IgD-negative memory B cell (primary cell): Measurements from ENCODE around the gene CASZ1. TPM values are rescaled to one million over a fixed set of nuclear protein-coding genes. Genes with fewer than 3 reads are reported as not detected.
A peak's percentile ranks its signal among the peaks of the same experiment; 100 is the strongest.

Experiments
- H3K27ac Mint-ChIP-seq, 3 donors: one replicate each; pipeline ENCODE4 v1.8.0; 2020 to 2022; ENCODE audit warnings: mild to moderate bottlenecking in 3 of 3, mixed read lengths in 3 of 3, moderate library complexity in 1 of 3
- H3K27me3 Mint-ChIP-seq: one replicate; pipeline ENCODE4 v1.8.0; 2021; ENCODE audit warnings: mixed read lengths
- H3K36me3 Mint-ChIP-seq: one replicate; pipeline ENCODE4 v1.8.0; 2020; ENCODE audit warnings: mild to moderate bottlenecking, mixed read lengths
- H3K4me1 Mint-ChIP-seq, 3 donors: one replicate each; pipeline ENCODE4 v1.8.0; 2020 to 2022; ENCODE audit warnings: mixed read lengths in 3 of 3, mild to moderate bottlenecking in 1 of 3
- H3K4me3 Mint-ChIP-seq, 4 donors: one replicate each; pipeline ENCODE4 v1.8.0; 2020 to 2022; ENCODE audit warnings: mild to moderate bottlenecking in 4 of 4, mixed read lengths in 4 of 4, moderate library complexity in 3 of 4
- H3K9me3 Mint-ChIP-seq, 3 donors: one replicate each; pipeline ENCODE4 v1.8.0; 2020 to 2021; ENCODE audit warnings: mixed read lengths in 3 of 3, mild to moderate bottlenecking in 1 of 3
- polyA plus RNA-seq: library from polyadenylated mRNA; unstranded; fragments of 300-500 nt; fragmentation: Illumina TruSeq; gene quantifications from one replicate; pipeline ENCODE4 v1.2.3, GENCODE V29; 2021

CASZ1 gene
- polyA plus RNA-seq, 1 donor from 2014 or later, result 5.6 TPM

DNA sequence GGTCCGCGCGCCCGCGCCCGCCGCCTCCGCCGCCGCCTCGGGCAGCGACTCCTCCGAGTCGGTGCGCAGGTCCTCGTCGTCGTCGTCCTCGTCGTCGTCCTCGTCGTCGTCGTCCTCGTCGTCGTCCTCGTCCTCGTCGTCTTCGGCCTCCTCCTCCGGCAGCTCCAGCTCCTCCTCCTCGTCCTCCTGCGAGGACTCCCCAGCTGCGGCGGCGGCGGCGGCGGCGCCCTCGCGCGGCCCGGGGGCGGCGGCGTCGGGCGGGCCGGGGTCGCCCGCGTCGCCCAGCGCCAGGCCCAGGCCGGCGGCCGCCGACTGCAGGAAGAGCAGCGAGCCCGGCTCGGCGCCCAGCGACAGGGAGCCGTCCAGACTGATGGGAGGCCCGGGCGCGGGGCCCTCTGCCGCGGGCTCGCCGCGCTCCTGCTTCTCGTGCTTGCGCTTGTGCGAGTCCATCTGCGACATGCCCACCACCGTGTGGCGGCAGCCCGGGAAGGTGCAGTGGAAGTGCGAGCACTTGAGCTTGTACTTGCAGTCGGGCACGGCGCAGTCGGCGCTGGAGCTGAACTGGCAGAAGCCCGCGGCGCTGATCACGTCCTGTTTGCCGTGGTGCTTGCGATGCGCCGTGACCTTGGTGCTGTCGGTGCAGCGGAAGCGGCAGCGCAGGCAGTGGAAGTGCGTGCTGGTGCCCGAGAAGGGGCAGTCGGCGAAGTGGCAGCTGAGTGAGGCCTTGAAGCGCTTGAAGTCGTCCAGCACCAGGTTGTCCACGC, 157.3 kb downstream of the CASZ1 start:
- Mint-ChIP-seq H3K27ac (no peak overlapping the region), H3K9me3 (no peaks in the 10 kb centered on the region), H3K36me3 (no peaks in the 10 kb centered on the region), H3K27me3 (no peaks in the 10 kb centered on the region), H3K4me3 (no peak overlapping the region), H3K4me1 (no peaks in the 10 kb centered on the region)

DNA sequence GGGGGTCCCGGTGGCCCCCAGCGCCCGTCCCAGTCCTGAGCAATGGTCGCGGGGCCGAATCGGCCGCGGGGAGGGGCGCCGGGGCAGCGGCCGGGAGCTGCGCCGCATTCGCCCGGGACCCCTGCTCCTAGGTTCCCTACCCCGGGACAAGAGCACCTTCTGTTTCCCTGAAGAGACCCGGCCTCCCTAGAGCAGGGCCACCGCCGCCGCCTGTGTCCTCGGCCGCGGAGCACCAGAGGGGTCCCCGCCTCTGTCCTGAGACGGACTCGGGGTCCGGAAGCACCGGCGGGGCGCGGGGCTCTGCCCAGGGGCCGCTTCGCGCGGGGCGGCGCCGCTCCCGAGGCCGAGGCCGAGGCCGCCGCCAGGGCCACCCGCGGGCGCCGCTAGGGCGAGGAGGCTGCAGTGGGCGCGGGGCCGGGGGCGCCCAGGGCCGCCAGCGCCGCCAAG, 157.9 kb downstream of the CASZ1 start:
- no peak overlapping the region for H3K27ac Mint-ChIP-seq
- no peaks in the 10 kb centered on the region for H3K27me3 Mint-ChIP-seq
- no peaks in the 10 kb centered on the region for H3K9me3 Mint-ChIP-seq
- no peaks in the 10 kb centered on the region for H3K36me3 Mint-ChIP-seq
- H3K4me1 Mint-ChIP-seq, result no peaks in the 10 kb centered on the region
- H3K4me3 Mint-ChIP-seq, result no peak overlapping the region

DNA sequence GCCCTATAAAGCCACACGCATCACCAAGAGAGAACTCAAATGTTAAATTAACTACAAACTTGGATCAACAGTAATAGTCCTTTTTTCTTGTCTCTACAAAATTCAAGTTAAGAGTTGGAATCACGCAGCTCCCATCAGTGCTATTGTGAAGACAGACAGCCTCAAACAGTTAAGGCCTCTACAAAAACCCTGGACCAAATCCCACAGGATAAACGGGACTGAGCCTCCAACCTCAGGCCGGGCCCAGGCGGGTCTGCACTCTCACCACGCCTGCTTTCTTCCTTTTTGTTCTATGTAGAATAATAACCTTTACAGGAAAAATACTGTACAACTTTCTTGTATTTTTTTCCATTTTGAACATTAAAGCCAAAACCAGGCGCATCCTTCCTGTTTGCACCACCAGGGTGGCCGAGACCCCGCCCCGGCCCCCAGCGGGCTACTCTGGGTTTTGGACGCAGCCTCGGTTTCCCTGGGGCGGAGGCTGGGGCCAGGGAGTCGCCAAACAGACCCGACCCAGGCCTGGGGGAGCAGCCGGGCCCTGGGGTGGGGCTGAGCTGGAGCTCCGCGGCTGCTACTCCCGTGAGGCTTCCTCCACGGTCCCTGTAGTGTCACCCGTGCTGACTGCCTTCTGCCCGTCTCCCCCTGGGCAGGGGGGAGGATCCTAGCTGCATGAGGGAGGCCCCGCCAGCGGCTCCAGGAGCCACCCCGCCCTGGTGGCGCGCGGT, 158.4 kb downstream of the CASZ1 start:
- Mint-ChIP-seq H3K27me3 (no peaks in the 10 kb centered on the region), H3K27ac (no peak overlapping the region), H3K4me3 (peak overlapping the region in 1 of 4 donors; percentile 5), H3K4me1 (no peaks in the 10 kb centered on the region), H3K36me3 (no peaks in the 10 kb centered on the region), H3K9me3 (no peaks in the 10 kb centered on the region)

DNA sequence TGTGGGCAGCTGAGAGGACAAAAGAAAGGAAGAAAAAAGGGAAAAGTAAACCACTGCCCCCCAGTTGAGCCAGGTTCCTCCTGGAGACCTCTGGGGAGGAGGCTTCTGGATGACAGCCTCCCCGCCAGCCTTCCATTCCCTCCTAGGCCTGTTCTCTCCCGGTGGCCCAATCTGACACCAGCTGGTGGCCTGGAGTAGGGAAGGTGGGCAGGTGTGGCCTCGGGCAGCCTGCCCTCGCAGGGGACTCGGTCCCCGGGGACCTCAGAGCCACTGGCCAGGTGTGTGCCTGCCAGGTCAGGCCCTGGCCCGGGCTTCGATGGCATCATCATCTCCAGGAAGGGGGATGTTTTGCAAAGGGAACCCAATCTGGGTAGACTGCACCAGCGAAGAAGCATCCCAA, 159.0 kb downstream of the CASZ1 start:
- Mint-ChIP-seq H3K27ac (no peak overlapping the region), H3K36me3 (no peaks in the 10 kb centered on the region), H3K4me1 (no peaks in the 10 kb centered on the region), H3K4me3 (peak overlapping the region in 1 of 4 donors; percentile 5), H3K27me3 (no peaks in the 10 kb centered on the region), H3K9me3 (no peaks in the 10 kb centered on the region)

DNA sequence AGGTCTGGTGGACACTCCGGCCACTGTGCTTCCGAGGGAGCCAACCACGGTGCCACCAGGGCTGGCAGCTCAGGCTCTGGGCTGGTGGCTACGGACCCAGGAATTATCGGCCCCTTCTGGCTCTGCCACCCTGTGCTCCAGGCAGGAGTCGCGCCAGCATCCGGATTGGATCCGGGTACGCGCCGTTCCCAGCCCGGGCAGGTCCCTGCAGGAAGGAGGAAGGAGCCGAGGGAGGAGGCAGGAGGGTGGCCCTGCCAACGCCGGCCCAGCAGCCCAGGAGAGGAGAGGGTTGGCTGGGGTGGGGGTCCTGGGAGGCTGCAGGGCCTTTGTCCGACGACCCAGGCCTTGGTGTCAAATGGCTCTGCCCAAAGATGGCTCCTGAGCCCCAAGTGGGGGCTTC, 160.5 kb downstream of the CASZ1 start:
- Mint-ChIP-seq H3K4me3 (no peak overlapping the region), H3K27ac (peak overlapping the region in 1 of 3 donors; percentile 7), H3K4me1 (no peaks in the 10 kb centered on the region), H3K27me3 (no peaks in the 10 kb centered on the region), H3K9me3 (no peaks in the 10 kb centered on the region), H3K36me3 (no peaks in the 10 kb centered on the region)

DNA sequence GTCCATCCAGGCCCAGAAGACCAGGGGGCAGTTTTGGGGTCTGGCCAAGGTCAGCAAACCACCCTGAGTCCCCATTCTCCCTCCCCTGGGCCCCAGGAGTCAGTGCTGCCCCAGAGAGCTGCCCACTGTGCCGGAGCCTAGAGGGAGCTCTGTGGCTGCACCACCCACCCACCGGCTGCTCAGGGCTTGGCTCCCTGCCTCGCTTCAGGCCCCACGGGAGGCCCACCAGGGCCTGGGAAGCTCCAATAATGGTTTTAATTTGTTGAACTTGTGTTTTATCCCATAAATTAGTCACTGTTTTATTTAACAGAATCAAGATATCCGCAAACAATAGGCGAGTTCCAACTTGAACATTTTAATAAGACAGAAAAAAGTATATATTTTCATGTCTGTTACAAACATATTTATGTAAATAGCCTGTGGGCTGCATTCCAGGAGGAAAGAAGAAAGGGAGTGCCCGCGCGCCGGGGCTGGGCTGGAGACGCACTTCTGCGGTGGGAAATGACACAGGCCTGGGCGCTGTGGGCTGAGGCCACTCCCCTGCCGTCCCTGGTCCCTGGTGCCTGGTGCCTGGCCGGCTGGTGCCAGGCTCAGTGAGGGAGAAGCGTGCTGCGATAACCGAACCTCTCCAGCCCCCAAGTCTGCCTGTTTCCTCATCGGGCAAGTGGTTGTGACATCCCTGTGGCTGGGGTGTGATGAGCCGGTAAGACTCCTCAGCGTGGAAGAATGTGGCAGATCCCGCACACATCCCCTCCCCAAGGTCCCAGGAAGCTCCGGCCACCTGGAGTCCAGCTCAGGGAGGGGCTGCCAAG, 161.2 kb downstream of the CASZ1 start:
- Mint-ChIP-seq H3K4me3 (no peak overlapping the region), H3K9me3 (no peaks in the 10 kb centered on the region), H3K27me3 (no peaks in the 10 kb centered on the region), H3K36me3 (peaks cover 2% of the 10 kb centered on the region), H3K27ac (no peak overlapping the region), H3K4me1 (no peaks in the 10 kb centered on the region)

DNA sequence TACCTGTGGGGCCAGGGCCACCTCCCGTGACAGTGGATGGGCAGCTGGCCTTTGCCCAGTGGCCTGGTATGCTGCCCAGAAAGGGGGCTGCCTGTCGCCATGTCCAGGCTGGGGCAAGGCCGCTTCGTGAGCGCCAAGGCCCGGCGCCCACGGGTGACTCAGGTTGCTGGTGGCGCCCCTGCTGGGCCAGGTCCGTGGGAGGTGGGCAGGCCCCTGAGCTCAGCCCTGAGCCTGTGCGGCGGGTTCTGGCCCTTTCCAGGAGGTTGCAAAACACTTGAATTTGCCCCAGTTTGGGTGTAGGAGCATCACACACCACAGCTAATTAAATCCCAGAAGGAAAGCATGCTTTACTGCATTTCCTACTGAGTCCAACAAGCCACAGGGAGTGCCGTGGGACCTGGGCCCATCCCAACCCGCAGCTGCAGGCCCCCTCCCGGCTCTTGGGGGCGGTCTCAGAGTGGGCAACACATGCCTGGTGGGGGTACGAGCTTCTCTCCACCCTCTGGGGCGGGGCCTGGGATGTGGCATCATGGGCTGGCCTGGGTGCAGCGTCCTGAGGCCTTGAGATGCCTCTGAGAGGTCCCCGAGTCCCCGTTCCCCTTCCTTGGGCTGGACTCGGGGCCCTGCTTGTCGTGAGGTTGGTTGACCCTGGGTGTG, 161.9 kb downstream of the CASZ1 start:
- H3K27me3 Mint-ChIP-seq, result no peaks in the 10 kb centered on the region
- no peak overlapping the region for H3K4me3 Mint-ChIP-seq
- no peaks in the 10 kb centered on the region for H3K4me1 Mint-ChIP-seq
- peaks cover 2% of the 10 kb centered on the region for H3K36me3 Mint-ChIP-seq
- H3K27ac Mint-ChIP-seq, result no peak overlapping the region
- no peaks in the 10 kb centered on the region for H3K9me3 Mint-ChIP-seq

DNA sequence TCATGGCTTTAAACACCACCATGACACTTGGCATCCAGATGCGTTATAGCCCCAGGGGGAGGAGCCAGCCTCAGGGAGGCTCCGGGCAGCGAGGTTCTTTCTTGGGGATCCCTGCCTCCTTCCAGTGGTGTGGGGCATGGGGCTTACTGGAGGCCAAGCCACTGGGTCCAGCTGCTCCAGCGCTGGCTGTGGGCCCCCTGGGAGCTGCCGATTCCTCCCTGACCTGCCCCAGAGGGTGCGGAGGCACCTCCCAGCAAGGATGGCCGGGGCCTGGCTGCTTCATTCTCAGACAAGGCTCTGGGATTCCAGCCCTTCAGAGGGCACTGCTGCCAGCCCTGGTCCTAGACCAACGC, 162.4 kb downstream of the CASZ1 start:
- Mint-ChIP-seq H3K27ac (no peak overlapping the region), H3K4me1 (no peaks in the 10 kb centered on the region), H3K9me3 (no peaks in the 10 kb centered on the region), H3K27me3 (no peaks in the 10 kb centered on the region), H3K4me3 (no peak overlapping the region), H3K36me3 (peaks cover 2% of the 10 kb centered on the region)

DNA sequence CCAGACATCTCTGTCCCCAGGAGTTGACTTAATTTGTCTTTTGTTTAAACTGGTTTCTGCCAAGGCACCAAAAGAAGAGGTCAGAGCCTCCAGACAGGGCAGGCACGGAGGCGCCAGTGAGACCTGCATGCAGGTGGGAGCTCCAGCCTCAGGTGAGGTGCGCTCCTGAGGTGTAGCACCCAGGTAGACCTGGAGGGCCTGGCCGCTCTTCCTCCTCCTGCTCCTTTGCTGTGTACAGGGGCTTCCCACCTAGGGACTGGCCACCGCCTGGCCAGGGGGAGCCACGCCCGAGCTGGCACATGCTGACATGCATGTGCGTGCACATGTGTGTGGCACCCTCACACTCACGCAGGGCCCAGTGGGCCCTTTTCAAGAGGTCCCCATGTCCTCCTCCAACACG, 163.0 kb downstream of the CASZ1 start:
- H3K36me3 Mint-ChIP-seq, result peaks cover 2% of the 10 kb centered on the region
- no peaks in the 10 kb centered on the region for H3K4me1 Mint-ChIP-seq
- H3K27ac Mint-ChIP-seq, result no peak overlapping the region
- no peaks in the 10 kb centered on the region for H3K27me3 Mint-ChIP-seq
- H3K9me3 Mint-ChIP-seq, result no peaks in the 10 kb centered on the region
- no peak overlapping the region for H3K4me3 Mint-ChIP-seq

DNA sequence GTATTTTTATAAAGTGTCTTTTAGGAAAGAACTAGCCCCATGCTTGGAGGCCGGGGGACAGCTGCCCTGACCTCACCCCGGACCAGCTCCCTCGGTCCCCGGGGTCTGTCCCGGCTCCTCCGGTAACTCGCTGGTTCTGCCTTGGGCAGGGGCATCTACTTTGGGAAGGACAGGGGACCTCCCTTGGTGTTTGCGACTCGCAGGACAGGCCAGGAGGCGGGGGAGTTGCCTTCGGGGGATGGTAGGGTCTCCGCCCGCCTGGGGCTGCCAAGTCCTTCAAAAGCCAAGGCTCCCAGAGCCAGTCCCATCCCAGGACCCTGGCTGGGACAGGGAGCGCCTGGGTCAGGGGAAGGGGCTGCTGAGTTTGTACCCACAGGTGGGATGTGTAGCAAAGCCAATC, 163.8 kb downstream of the CASZ1 start:
- H3K9me3 Mint-ChIP-seq, result no peaks in the 10 kb centered on the region
- peaks cover 2% of the 10 kb centered on the region for H3K36me3 Mint-ChIP-seq
- no peaks in the 10 kb centered on the region for H3K4me1 Mint-ChIP-seq
- H3K27ac Mint-ChIP-seq, result no peak overlapping the region
- no peaks in the 10 kb centered on the region for H3K27me3 Mint-ChIP-seq
- no peak overlapping the region for H3K4me3 Mint-ChIP-seq

DNA sequence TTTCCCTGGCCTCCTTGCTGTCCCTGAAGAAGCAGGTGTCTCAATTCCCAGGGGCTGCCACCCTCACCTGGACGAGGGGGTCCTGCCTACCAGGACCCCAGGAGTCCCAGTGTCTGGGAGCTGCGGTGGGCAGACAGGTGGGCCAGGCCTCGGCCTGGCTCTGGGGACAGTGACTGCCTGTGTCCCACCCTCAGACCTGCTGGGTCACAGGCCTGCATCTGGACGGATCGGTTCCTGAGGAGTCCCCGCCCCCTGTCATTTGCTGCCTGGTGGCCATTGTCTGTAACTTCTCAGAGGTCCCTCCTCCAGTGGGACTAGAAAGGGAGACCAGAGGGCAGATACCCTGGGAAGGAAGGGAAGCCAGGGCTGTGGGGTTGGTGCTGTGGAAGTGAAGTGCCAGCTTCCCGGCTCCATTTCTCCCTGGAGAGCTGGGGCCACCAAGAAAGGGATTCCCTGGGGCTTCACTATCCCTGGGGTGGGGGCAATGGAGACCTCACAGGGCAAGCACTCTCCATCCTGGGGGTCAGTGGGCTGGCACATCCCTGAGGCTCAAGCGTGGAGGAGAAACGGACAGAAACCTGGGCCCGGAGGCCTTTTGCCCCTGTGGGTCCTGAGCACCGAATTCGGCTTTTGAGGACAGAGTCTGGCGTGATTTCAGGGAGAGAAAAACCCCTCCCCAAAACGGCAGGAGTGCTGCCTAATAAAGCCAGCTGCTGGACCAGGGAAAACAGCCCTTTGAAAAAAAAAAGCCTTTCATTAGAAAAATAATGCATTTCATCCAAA, 164.4 kb downstream of the CASZ1 start:
- Mint-ChIP-seq H3K27ac (no peak overlapping the region), H3K36me3 (peaks cover 2% of the 10 kb centered on the region), H3K4me1 (no peaks in the 10 kb centered on the region), H3K4me3 (no peak overlapping the region), H3K9me3 (no peaks in the 10 kb centered on the region), H3K27me3 (no peaks in the 10 kb centered on the region)

DNA sequence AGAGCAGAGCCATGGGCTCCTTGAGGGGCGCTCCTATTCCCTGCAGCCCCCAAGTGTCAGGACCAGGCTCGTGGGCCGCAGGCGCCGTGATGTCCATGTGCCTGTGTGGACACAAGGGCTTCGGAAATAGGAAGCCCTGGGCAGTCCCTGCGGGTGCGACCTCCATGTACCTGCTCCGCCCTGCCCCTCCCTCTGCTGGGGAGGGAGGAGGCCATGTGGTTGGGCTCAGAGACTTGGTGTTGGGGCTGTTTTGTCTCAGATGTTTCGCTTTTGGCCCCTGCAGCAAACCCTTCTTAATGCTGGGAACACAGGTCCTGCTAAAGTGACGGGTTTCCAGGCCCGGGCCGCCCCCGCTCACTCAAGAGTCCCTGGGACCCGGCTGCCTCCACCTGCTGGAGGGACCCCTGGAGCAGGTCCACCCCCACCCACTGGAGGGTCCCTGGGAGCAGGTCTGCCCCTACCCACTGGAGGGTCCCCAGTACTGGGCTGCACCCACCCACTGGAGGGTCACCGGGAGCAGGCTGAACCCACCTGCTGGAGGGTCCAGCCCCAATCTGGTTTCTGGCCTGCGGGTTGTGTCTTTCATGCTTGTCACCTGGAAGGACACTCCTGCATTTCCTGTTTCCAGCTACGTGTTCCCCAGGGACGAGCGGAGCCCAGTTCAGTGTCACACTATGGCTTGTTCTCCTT, 165.2 kb downstream of the CASZ1 start:
- Mint-ChIP-seq H3K4me1 (no peaks in the 10 kb centered on the region), H3K27me3 (no peaks in the 10 kb centered on the region), H3K27ac (no peak overlapping the region), H3K9me3 (no peaks in the 10 kb centered on the region), H3K4me3 (no peak overlapping the region), H3K36me3 (peaks cover 2% of the 10 kb centered on the region)

DNA sequence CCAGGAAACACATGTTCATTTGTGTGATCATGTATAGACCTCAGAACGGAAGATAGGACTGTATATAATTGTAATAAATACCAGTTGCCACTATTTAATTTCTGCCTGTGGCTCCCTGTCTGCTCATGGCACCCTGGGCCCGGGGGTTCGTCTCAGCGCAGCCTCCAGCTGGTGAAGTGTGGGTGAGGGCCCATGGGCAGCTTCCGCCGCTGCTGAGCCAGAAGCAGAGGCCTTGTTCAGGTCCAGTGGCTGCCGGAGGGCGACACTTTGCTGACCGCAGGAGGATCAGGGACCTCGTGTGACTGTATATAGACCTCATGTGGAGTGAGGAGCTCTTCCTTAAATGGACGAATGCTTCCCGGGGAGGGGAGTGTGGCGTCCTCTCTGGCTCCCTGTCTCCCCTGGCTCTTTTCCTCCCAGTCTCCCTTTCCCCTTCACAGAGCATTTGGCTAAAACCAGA, 165.8 kb downstream of the CASZ1 start:
- H3K4me1 Mint-ChIP-seq, result no peaks in the 10 kb centered on the region
- H3K4me3 Mint-ChIP-seq, result no peak overlapping the region
- H3K36me3 Mint-ChIP-seq, result peaks cover 2% of the 10 kb centered on the region
- H3K9me3 Mint-ChIP-seq, result no peaks in the 10 kb centered on the region
- H3K27me3 Mint-ChIP-seq, result no peaks in the 10 kb centered on the region
- H3K27ac Mint-ChIP-seq, result no peak overlapping the region
